Lung (tissue), 12 donors: Measurements from ENCODE around the gene ITPK1. TPM values are rescaled to one million over a fixed set of nuclear protein-coding genes. Genes with fewer than 3 reads are reported as not detected.
A peak's percentile ranks its signal among the peaks of the same experiment; 100 is the strongest.

Experiments used
- ATAC-seq: fragments of 200-7000 bp; cut with Tn5 transposase; one replicate; pipeline ENCODE4 v1.9.1; 2020; ENCODE audit warnings: moderate number of reproducible peaks; ENCODE audit not compliant: insufficient read depth, low FRiP score
- DNase-seq, 3 donors: peaks; one replicate each; pipeline ENCODE4 v3.0.0-alpha.2; 2013 to 2017
- H3K27ac ChIP-seq, 2 donors: one replicate each; pipeline ENCODE4 v1.5.1; 2013; ENCODE audit warnings: mild to moderate bottlenecking in 2 of 2, moderate library complexity in 2 of 2, control low read depth in 1 of 2, inconsistent platforms in 1 of 2, low read depth in 1 of 2, low read length in 1 of 2
- H3K27me3 ChIP-seq, 3 donors: one replicate each; pipeline ENCODE4 v1.5.1; 2013; ENCODE audit warnings: low read length in 2 of 3; ENCODE audit not compliant: control insufficient read depth in 3 of 3, insufficient read depth in 3 of 3
- H3K36me3 ChIP-seq, 4 donors: one replicate each; pipeline ENCODE4 v1.5.1; 2013; ENCODE audit warnings: low read length in 4 of 4, mild to moderate bottlenecking in 1 of 4, moderate library complexity in 1 of 4; ENCODE audit not compliant: control insufficient read depth in 4 of 4, insufficient read depth in 4 of 4
- H3K4me1 ChIP-seq, 5 donors: one replicate each; pipeline ENCODE4 v1.5.1; 2013; ENCODE audit warnings: low read length in 5 of 5, mild to moderate bottlenecking in 2 of 5, moderate library complexity in 1 of 5; ENCODE audit not compliant: control insufficient read depth in 5 of 5, insufficient read depth in 5 of 5
- H3K4me3 ChIP-seq: one replicate; pipeline ENCODE4 v1.5.1; 2013; ENCODE audit warnings: mild to moderate bottlenecking, control low read depth, moderate library complexity
- H3K9ac ChIP-seq, 2 donors: one replicate each; pipeline ENCODE4 v1.5.1; 2013; ENCODE audit warnings: low read length in 2 of 2, control low read depth in 1 of 2; ENCODE audit not compliant: insufficient read depth in 1 of 2
- H3K9me3 ChIP-seq, 4 donors: one replicate each; pipeline ENCODE4 v1.5.1; 2013; ENCODE audit warnings: low read length in 3 of 4, mild to moderate bottlenecking in 1 of 4, moderate library complexity in 1 of 4; ENCODE audit not compliant: control insufficient read depth in 4 of 4, insufficient read depth in 3 of 4
- CTCF ChIP-seq: IDR thresholded peaks from 2 replicates; pipeline ENCODE4 v1.5.1; 2012; ENCODE audit warnings: mild to moderate bottlenecking; ENCODE audit errors: control extremely low read depth, extremely low read depth
- WGBS, 2 donors: extraction: QIAGEN DNeasy Blood & Tissue Kit; methylation state at CpG; one replicate each; pipeline ENCODE4 v1.1.7; 2013; 5-methylcytosine and 5-hydroxymethylcytosine counted together
- polyA plus RNA-seq, 2 donors: library from polyadenylated mRNA; stranded (reverse); fragments of 200-250 nt; gene quantifications; one replicate each; pipeline ENCODE4 v1.2.1, GENCODE V29; 2013
- total RNA-seq, 2 donors: library from RNA; depleted of rRNA in 1 of 2; stranded (reverse); fragments of >200 nt in 1 of 2; gene quantifications; one replicate each; pipeline ENCODE4 v1.2.1, GENCODE V29; 2014 to 2021
- donor health status: control.
- donor health status: control.
- donor health status: Bipolar disorder and iron deficiency.
- donor health status: healthy.
- donor health status: DM: yes; HTN: yes; CAD: no.

Gene ITPK1
- total and polyA plus RNA-seq, 4 donors = 17.5 to 99.4 (median 45.3) TPM

- Histone ChIP-seq H3K4me1 (peaks cover 4 to 44% (median 14%) of the 10 kb centered on the region in 5 donors), H3K36me3 (no peaks in the 10 kb centered on the region), H3K27me3 (no peaks in the 10 kb centered on the region), H3K27ac (peak overlapping the region in 1 of 2 donors; percentile 83), H3K4me3 (no peak overlapping the region), H3K9ac (no peak overlapping the region), H3K9me3 (no peaks in the 10 kb centered on the region)
- DNase-seq (no peak), ATAC-seq (no peak)
- TF ChIP-seq CTCF = no peak
- 81 to 86% methylated on average over 4 of the region's 4 CpGs for WGBS, 2 donors
These were observed 68.6 kb downstream of the ITPK1 start for GRCh38 chr14:93047157-93047556.

GRCh38 chr14:93046705-93047050 is 69.0 kb downstream of the ITPK1 start:
- Histone ChIP-seq H3K27me3 (no peaks in the 10 kb centered on the region), H3K36me3 (no peaks in the 10 kb centered on the region), H3K27ac (peak overlapping the region in 1 of 2 donors; percentile 83), H3K4me1 (peaks cover 4 to 46% (median 14%) of the 10 kb centered on the region in 5 donors), H3K9me3 (no peaks in the 10 kb centered on the region), H3K9ac (no peak overlapping the region), H3K4me3 (no peak overlapping the region)
- no peak for TF ChIP-seq CTCF
- DNase-seq (no peak), ATAC-seq (no peak)
- WGBS, 2 donors = 96 to 98% methylated on average over 7 of the region's 7 CpGs

GRCh38 chr14:93045965-93046704 is 69.6 kb downstream of the ITPK1 start:
- Histone ChIP-seq H3K27me3 (no peaks in the 10 kb centered on the region), H3K9ac (no peak overlapping the region), H3K27ac (peak overlapping the region in 1 of 2 donors; percentile 83), H3K4me1 (peaks cover 4 to 52% (median 14%) of the 10 kb centered on the region in 5 donors), H3K4me3 (no peak overlapping the region), H3K9me3 (no peaks in the 10 kb centered on the region), H3K36me3 (no peaks in the 10 kb centered on the region)
- ATAC-seq (no peak), DNase-seq (no peak)
- WGBS, 2 donors = 79 to 82% methylated on average over 16 of the region's 16 CpGs
- no peak for TF ChIP-seq CTCF
